ENCODE data around the gene BCAN.

The BCAN gene

GRCh38 chr1:156677616-156678596, 36.0 kb downstream of the BCAN start:
- DNase-seq (ENCODE audit: low read depth), result peak; percentile 86

GRCh38 chr1:156680056-156680455, 38.1 kb downstream of the BCAN start:
- no peak for DNase-seq (ENCODE audit: low read depth)

GRCh38 chr1:156681196-156681960, 39.5 kb downstream of the BCAN start:
- DNase-seq (ENCODE audit: low read depth), result no peak

- DNase-seq (ENCODE audit: low read depth), result no peak
Observed at GRCh38 chr1:156682166-156682890, 40.4 kb downstream of the BCAN start.

GRCh38 chr1:156684227-156684782, 42.4 kb downstream of the BCAN start:
- DNase-seq (ENCODE audit: low read depth), result peak; percentile 73

GRCh38 chr1:156689035-156689952, 47.4 kb downstream of the BCAN start:
- DNase-seq (ENCODE audit: low read depth), result peak; percentile 85

GRCh38 chr1:156689953-156690674, 48.2 kb downstream of the BCAN start:
- DNase-seq (ENCODE audit: low read depth), result no peak

- DNase-seq (ENCODE audit: low read depth), result no peak
Observed at GRCh38 chr1:156690675-156691036, 48.7 kb downstream of the BCAN start.

- no peak for DNase-seq (ENCODE audit: low read depth)
Observed at GRCh38 chr1:156691191-156691590, 49.3 kb downstream of the BCAN start.

- DNase-seq (ENCODE audit: low read depth), result peak; percentile 39
Observed at GRCh38 chr1:156691665-156692440, 49.9 kb downstream of the BCAN start.

GRCh38 chr1:156692441-156692924, 50.6 kb downstream of the BCAN start:
- no peak for DNase-seq (ENCODE audit: low read depth)

- no peak for DNase-seq (ENCODE audit: low read depth)
Observed at GRCh38 chr1:156692925-156693847, 51.3 kb downstream of the BCAN start.

GRCh38 chr1:156693848-156694689, 52.2 kb downstream of the BCAN start:
- DNase-seq (ENCODE audit: low read depth), result peak; percentile 27

GRCh38 chr1:156694690-156694962, 52.7 kb downstream of the BCAN start:
- no peak for DNase-seq (ENCODE audit: low read depth)

GRCh38 chr1:156696755-156697154, 54.8 kb downstream of the BCAN start:
- no peak for DNase-seq (ENCODE audit: low read depth)

- DNase-seq (ENCODE audit: low read depth), result no peak
Observed at GRCh38 chr1:156697481-156697880, 55.6 kb downstream of the BCAN start.

GRCh38 chr1:156698995-156699394, 57.1 kb downstream of the BCAN start:
- DNase-seq (ENCODE audit: low read depth), result no peak
